K562 (cell line): ENCODE results near the gene OPCML. TPM values are rescaled to one million over a fixed set of nuclear protein-coding genes. Genes with fewer than 3 reads are reported as not detected.

Source experiments
- CAMTA2 ChIP-seq: fragments of 250-450 bp; sonication (Bioruptor Pico); conservative IDR thresholded peaks from 2 replicates; pipeline ENCODE4 v1.5.1; 2022
- CBFA2T2 ChIP-seq: fragments of 450-650 bp; conservative IDR thresholded peaks from 2 replicates; pipeline ENCODE4 v1.6.1; 2017; ENCODE audit warnings: mild to moderate bottlenecking
- DPF2 ChIP-seq: fragments of 450-650 bp; IDR thresholded peaks from 2 replicates; pipeline ENCODE4 v1.6.1; 2016
- SRSF1 ChIP-seq: fragments of 200-400 bp; formaldehyde crosslinking; IDR thresholded peaks from 2 replicates; pipeline ENCODE4 v1.6.1; 2017; ENCODE audit warnings: mild to moderate bottlenecking, low read depth, low read length, moderate library complexity
- polyA plus RNA-seq, 8 experiments: library from polyadenylated mRNA; depleted of rRNA in 4 of 8; stranded (reverse) in 5 of 8; unstranded in 3 of 8; fragments of >200 nt; fragmentation: Nextera tagmentation in 2 of 8; fragmentation: Illumina TruSeq in 1 of 8; extraction: Ambion mirVana in 2 of 8; extraction: Trizol in 1 of 8; gene quantifications; 2 replicates each; pipeline versions ENCODE4 v1.2.1 to v1.2.3, GENCODE V29; 2011 to 2014; ENCODE audit warnings: inconsistent platforms in 1 of 8, missing spikeins in 1 of 8
- total RNA-seq, 7 experiments: library from RNA; depleted of rRNA in 6 of 7; stranded (reverse); fragments of >200 nt in 6 of 7; fragmentation: Illumina TruSeq in 2 of 7; extraction: Trizol in 2 of 7; gene quantifications; 2 replicates each; pipeline versions ENCODE4 v1.2.1 to v1.2.3, GENCODE V29; 2011 to 2021; ENCODE audit warnings: low replicate concordance in 1 of 7
- TF ChIP-seq, protein P1 (sequence below), 2 experiments: fragments of 450-650 bp; formaldehyde crosslinking in 1 of 2; IDR thresholded peaks; 2 replicates each; pipeline versions ENCODE4 v1.4.0 to v1.6.1; 2014 to 2020; ENCODE audit warnings: mild to moderate bottlenecking in 2 of 2, borderline replicate concordance in 1 of 2, low read depth in 1 of 2
- TF ChIP-seq, protein P2 (sequence below), 2 experiments: fragments of 450-650 bp; conservative IDR thresholded peaks; 2 replicates each; pipeline ENCODE4 v1.6.1; 2017; ENCODE audit warnings: mild to moderate bottlenecking in 2 of 2, moderate library complexity in 2 of 2
- TF ChIP-seq, protein P3 (sequence below): fragments of 200-800 bp; sonication (Bioruptor generic); IDR thresholded peaks from 2 replicates; pipeline ENCODE4 v1.6.1; 2016; ENCODE audit warnings: missing genetic modification characterization, missing compliant biosample characterization

OPCML gene
- total and polyA plus RNA-seq, 9 of the 15 experiments (the other 6 are each of a cell fraction or from before 2014, with no cell fraction given) = not detected

DNA sequence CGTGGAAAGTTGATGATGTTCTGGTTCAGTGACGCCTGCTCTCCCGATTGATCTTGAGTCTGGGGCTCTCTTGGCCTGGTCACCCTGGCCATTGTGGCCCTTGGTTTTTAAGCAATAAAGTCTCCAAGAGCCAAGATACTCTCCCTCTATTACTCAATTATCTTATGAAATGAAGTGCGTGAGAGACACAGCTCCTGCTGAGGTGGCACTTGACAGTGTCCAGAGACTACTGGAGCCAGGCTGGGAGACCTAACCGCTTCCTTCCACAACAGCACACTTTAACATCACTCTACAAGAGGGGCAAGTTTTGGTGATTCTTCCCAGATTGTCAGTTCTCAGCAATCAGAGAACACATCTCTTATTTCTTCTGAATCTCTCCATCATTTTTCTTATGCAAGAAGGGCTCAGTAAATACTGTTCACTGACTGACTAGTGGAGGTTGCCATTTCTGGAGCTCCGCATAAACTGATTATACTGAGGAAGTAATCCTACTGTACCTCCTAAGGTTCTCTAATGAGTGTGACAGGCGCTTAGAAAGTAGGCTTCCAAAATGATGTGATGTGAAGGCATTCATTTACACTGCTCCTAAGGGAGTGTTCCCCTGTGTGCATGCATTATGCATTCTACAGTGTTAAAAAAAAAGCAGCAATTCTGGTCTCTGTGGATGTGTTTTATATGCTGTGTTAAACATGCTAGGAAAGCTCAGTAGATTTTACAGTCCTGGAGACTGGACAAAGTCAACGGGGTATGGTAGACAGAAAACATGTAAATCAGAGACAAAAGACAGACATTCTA lies 968.0 kb downstream of the OPCML start (continued):
- TF ChIP-seq, protein P1, sequence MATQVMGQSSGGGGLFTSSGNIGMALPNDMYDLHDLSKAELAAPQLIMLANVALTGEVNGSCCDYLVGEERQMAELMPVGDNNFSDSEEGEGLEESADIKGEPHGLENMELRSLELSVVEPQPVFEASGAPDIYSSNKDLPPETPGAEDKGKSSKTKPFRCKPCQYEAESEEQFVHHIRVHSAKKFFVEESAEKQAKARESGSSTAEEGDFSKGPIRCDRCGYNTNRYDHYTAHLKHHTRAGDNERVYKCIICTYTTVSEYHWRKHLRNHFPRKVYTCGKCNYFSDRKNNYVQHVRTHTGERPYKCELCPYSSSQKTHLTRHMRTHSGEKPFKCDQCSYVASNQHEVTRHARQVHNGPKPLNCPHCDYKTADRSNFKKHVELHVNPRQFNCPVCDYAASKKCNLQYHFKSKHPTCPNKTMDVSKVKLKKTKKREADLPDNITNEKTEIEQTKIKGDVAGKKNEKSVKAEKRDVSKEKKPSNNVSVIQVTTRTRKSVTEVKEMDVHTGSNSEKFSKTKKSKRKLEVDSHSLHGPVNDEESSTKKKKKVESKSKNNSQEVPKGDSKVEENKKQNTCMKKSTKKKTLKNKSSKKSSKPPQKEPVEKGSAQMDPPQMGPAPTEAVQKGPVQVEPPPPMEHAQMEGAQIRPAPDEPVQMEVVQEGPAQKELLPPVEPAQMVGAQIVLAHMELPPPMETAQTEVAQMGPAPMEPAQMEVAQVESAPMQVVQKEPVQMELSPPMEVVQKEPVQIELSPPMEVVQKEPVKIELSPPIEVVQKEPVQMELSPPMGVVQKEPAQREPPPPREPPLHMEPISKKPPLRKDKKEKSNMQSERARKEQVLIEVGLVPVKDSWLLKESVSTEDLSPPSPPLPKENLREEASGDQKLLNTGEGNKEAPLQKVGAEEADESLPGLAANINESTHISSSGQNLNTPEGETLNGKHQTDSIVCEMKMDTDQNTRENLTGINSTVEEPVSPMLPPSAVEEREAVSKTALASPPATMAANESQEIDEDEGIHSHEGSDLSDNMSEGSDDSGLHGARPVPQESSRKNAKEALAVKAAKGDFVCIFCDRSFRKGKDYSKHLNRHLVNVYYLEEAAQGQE (IDR thresholded peaks at IDR 0.05; ENCODE audit: borderline replicate concordance) = no peak
- TF ChIP-seq, protein P1 (CRISPR knock-in tag; IDR thresholded peaks at IDR 0.05; ENCODE audit: low read depth) = no peak
- no peak for TF ChIP-seq SRSF1
- TF ChIP-seq, protein P2, sequence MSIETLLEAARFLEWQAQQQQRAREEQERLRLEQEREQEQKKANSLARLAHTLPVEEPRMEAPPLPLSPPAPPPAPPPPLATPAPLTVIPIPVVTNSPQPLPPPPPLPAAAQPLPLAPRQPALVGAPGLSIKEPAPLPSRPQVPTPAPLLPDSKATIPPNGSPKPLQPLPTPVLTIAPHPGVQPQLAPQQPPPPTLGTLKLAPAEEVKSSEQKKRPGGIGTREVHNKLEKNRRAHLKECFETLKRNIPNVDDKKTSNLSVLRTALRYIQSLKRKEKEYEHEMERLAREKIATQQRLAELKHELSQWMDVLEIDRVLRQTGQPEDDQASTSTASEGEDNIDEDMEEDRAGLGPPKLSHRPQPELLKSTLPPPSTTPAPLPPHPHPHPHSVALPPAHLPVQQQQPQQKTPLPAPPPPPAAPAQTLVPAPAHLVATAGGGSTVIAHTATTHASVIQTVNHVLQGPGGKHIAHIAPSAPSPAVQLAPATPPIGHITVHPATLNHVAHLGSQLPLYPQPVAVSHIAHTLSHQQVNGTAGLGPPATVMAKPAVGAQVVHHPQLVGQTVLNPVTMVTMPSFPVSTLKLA (conservative IDR thresholded peaks at IDR 0.05) = no peak
- no peak for TF ChIP-seq DPF2
- TF ChIP-seq CBFA2T2 = no peak
- TF ChIP-seq CAMTA2 (CRISPR knock-in tag) = no peak
- TF ChIP-seq, protein P3, sequence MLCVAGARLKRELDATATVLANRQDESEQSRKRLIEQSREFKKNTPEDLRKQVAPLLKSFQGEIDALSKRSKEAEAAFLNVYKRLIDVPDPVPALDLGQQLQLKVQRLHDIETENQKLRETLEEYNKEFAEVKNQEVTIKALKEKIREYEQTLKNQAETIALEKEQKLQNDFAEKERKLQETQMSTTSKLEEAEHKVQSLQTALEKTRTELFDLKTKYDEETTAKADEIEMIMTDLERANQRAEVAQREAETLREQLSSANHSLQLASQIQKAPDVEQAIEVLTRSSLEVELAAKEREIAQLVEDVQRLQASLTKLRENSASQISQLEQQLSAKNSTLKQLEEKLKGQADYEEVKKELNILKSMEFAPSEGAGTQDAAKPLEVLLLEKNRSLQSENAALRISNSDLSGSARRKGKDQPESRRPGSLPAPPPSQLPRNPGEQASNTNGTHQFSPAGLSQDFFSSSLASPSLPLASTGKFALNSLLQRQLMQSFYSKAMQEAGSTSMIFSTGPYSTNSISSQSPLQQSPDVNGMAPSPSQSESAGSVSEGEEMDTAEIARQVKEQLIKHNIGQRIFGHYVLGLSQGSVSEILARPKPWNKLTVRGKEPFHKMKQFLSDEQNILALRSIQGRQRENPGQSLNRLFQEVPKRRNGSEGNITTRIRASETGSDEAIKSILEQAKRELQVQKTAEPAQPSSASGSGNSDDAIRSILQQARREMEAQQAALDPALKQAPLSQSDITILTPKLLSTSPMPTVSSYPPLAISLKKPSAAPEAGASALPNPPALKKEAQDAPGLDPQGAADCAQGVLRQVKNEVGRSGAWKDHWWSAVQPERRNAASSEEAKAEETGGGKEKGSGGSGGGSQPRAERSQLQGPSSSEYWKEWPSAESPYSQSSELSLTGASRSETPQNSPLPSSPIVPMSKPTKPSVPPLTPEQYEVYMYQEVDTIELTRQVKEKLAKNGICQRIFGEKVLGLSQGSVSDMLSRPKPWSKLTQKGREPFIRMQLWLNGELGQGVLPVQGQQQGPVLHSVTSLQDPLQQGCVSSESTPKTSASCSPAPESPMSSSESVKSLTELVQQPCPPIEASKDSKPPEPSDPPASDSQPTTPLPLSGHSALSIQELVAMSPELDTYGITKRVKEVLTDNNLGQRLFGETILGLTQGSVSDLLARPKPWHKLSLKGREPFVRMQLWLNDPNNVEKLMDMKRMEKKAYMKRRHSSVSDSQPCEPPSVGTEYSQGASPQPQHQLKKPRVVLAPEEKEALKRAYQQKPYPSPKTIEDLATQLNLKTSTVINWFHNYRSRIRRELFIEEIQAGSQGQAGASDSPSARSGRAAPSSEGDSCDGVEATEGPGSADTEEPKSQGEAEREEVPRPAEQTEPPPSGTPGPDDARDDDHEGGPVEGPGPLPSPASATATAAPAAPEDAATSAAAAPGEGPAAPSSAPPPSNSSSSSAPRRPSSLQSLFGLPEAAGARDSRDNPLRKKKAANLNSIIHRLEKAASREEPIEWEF (CRISPR knock-in tag) = no peak
